IMR-90 (cell line): ENCODE data around the gene FHL2. TPM values are rescaled to one million over a fixed set of nuclear protein-coding genes. Genes with fewer than 3 reads are reported as not detected.

Source experiments
- ATAC-seq: fragments of 200-7000 bp; cut with Tn5 transposase; 2 replicates; pipeline ENCODE4 v1.9.1; 2020; ENCODE audit warnings: low read depth, mild to moderate bottlenecking, moderate library complexity
- BruUV-seq: library from RNA; stranded (reverse); fragments of 400-500 nt; replicated peaks from 2 replicates; lab custom pipeline; 2021; lab: Mats Ljungman, UMichigan
- CTCF ChIA-PET: fragments of 300-600 bp; formaldehyde crosslinking; extraction: SDS; loops from one replicate; lab custom pipeline; 2021; ENCODE audit warnings: antibody characterized with exemption; lab: Yijun Ruan, JAX
- POLR2A ChIA-PET: fragments of 300-600 bp; sonication (Branson Sonifier 250); formaldehyde crosslinking; loops from one replicate; lab custom pipeline; 2022; ENCODE audit warnings: antibody characterized with exemption; ENCODE audit not compliant: unreplicated experiment; lab: Charles Lee
- DNase-seq: peaks from one replicate; pipeline ENCODE4 v3.0.0; 2013
- H2AFZ ChIP-seq: replicated peaks from 2 replicates; pipeline ENCODE3; 2013; ENCODE audit warnings: low read length, mild to moderate bottlenecking; ENCODE audit not compliant: poor library complexity
- H2AK5ac ChIP-seq: 2 replicates; pipeline ENCODE4 v1.6.1; 2013; ENCODE audit warnings: low read depth, low read length, inconsistent platforms
- H2AK9ac ChIP-seq: replicated peaks from 2 replicates; pipeline ENCODE3; 2013; ENCODE audit warnings: mild to moderate bottlenecking, low read depth, low read length, moderate library complexity; ENCODE audit not compliant: poor library complexity
- H2BK120ac ChIP-seq: 2 replicates; pipeline ENCODE4 v1.6.1; 2013; ENCODE audit warnings: low read depth, low read length, inconsistent platforms
- H2BK15ac ChIP-seq: 3 replicates; pipeline ENCODE4 v1.6.1; 2013; ENCODE audit warnings: low read depth, low read length, inconsistent platforms
- H2BK20ac ChIP-seq: 2 replicates; pipeline ENCODE4 v1.6.1; 2013; ENCODE audit warnings: low read depth, mild to moderate bottlenecking, inconsistent platforms, low read length, moderate library complexity
- H2BK5ac ChIP-seq: 2 replicates; pipeline ENCODE4 v1.6.1; 2013; ENCODE audit warnings: mild to moderate bottlenecking, low read depth, low read length, inconsistent platforms; ENCODE audit not compliant: poor library complexity, severe bottlenecking
- H3K14ac ChIP-seq: replicated peaks from 2 replicates; pipeline ENCODE4 v1.6.1; 2013; ENCODE audit warnings: low read depth, low read length, inconsistent platforms
- H3K18ac ChIP-seq: 2 replicates; pipeline ENCODE4 v1.6.1; 2013; ENCODE audit warnings: low read depth, low read length, control low read depth
- H3K23ac ChIP-seq: 2 replicates; pipeline ENCODE4 v1.6.1; 2013; ENCODE audit warnings: low read depth, low read length, inconsistent platforms
- H3K27ac ChIP-seq: 2 replicates; pipeline ENCODE4 v1.5.1; 2013; ENCODE audit warnings: mild to moderate bottlenecking, control low read depth, low read length; ENCODE audit not compliant: insufficient read depth
- H3K27me3 ChIP-seq: 2 replicates; pipeline ENCODE4 v1.6.1; 2013; ENCODE audit warnings: low read length; ENCODE audit not compliant: control insufficient read depth, insufficient read depth
- H3K36me3 ChIP-seq: 2 replicates; pipeline ENCODE4 v1.6.1; 2013; ENCODE audit warnings: low read length, mixed read lengths; ENCODE audit not compliant: control insufficient read depth, insufficient read depth
- H3K4ac ChIP-seq: 2 replicates; pipeline ENCODE4 v1.6.1; 2013; ENCODE audit warnings: low read depth, low read length, inconsistent platforms
- H3K4me1 ChIP-seq: 2 replicates; pipeline ENCODE4 v1.6.1; 2013; ENCODE audit warnings: low read length, mixed read lengths; ENCODE audit not compliant: control insufficient read depth, insufficient read depth
- H3K4me2 ChIP-seq: 2 replicates; pipeline ENCODE4 v1.6.1; 2013; ENCODE audit warnings: low read depth, mild to moderate bottlenecking, control low read depth, low read length, moderate library complexity
- H3K4me3 ChIP-seq: 2 replicates; pipeline ENCODE4 v1.5.1; 2013; ENCODE audit warnings: low read depth, mild to moderate bottlenecking, control low read depth, low read length, moderate library complexity; ENCODE audit not compliant: insufficient read depth
- H3K56ac ChIP-seq: 2 replicates; pipeline ENCODE4 v1.6.1; 2013; ENCODE audit warnings: low read length, inconsistent platforms; ENCODE audit not compliant: insufficient read depth; ENCODE audit errors: extremely low read depth
- H3K79me1 ChIP-seq, 2 experiments: 2 replicates each; pipeline ENCODE4 v1.6.1; 2013; ENCODE audit warnings: low read length in 2 of 2, inconsistent platforms in 1 of 2, low read depth in 1 of 2
- H3K9ac ChIP-seq: 2 replicates; pipeline ENCODE4 v1.6.1; 2013; ENCODE audit warnings: low read depth, low read length, control low read depth
- H3K9me1 ChIP-seq: 2 replicates; pipeline ENCODE4 v1.6.1; 2013; ENCODE audit warnings: low read length, inconsistent platforms; ENCODE audit not compliant: insufficient read depth
- H3K9me3 ChIP-seq: 2 replicates; pipeline ENCODE4 v1.6.1; 2013; ENCODE audit warnings: low read length; ENCODE audit not compliant: control insufficient read depth, insufficient read depth
- H4K20me1 ChIP-seq: 2 replicates; pipeline ENCODE4 v1.6.1; 2013; ENCODE audit warnings: low read length, inconsistent platforms; ENCODE audit not compliant: insufficient read depth
- H4K5ac ChIP-seq: 2 replicates; pipeline ENCODE4 v1.6.1; 2013; ENCODE audit warnings: mild to moderate bottlenecking, low read depth, low read length, control low read depth
- H4K8ac ChIP-seq, 2 experiments: 2 replicates each; pipeline ENCODE4 v1.6.1; 2013; ENCODE audit warnings: low read depth in 2 of 2, low read length in 2 of 2, control low read depth in 1 of 2, inconsistent platforms in 1 of 2
- H4K91ac ChIP-seq: 2 replicates; pipeline ENCODE4 v1.6.1; 2013; ENCODE audit warnings: low read depth, low read length, inconsistent platforms; ENCODE audit not compliant: insufficient read depth
- CEBPB ChIP-seq: IDR thresholded peaks from 2 replicates; pipeline ENCODE4 v1.6.1; 2012; ENCODE audit warnings: low read depth, low read length, improper control_type of control experiment
- WGBS, 2 experiments: methylation state at CpG; one replicate each; pipeline versions ENCODE4 v1.1.5 to v1.1.7; 2013; ENCODE audit warnings: missing lambda C conversion rate in 2 of 2; ENCODE audit not compliant: insufficient read length in 1 of 2; ENCODE audit errors: extremely low coverage in 2 of 2; 5-methylcytosine and 5-hydroxymethylcytosine counted together
- dilution Hi-C: fragments of 300-500 bp; cut with HindIII; formaldehyde crosslinking; loops from one replicate; pipeline ENCODE4 v1.14.3; 2018; ENCODE audit warnings: low sequenced_read_pairs; ENCODE audit not compliant: unreplicated experiment
- in situ Hi-C: fragments of 300-500 bp; cut with MboI; formaldehyde crosslinking; loops from 3 replicates; pipeline ENCODE4 v1.14.3; 2019; ENCODE audit warnings: low sequenced_read_pairs, inconsistent platforms, mixed read lengths
- intact Hi-C: fragments of 100-400 bp; cut with micrococcal nuclease; formaldehyde crosslinking; loops from 2 replicates; pipeline ENCODE4 v1.10.0; 2022
- polyA plus RNA-seq, 3 experiments: library from polyadenylated mRNA; depleted of rRNA; stranded (reverse); fragments of >200 nt; gene quantifications; 2 replicates each; pipeline ENCODE4 v1.2.3, GENCODE V29; 2012; ENCODE audit warnings: low replicate concordance in 1 of 3
- total RNA-seq: library from RNA; depleted of rRNA; stranded (reverse); fragments of >200 nt; gene quantifications from 2 replicates; pipeline ENCODE4 v1.2.3, GENCODE V29; 2012

Gene FHL2
- total and polyA plus RNA-seq, 2 of the 4 experiments (the other 2 are of a cell fraction), result 464 to 550 TPM

- Histone ChIP-seq H3K4ac (peak overlapping the region; percentile 80), H3K9me3 (no peaks in the 10 kb centered on the region), H2AK9ac (no peak overlapping the region), H3K4me1 (peaks cover 64% of the 10 kb centered on the region), H3K79me1 (peaks cover 43 to 88% of the 10 kb centered on the region in 2 experiments), H3K56ac (0 out of 2 replicates have a peak overlapping the region, but pooled peaks have one; percentile 22), H2BK5ac (peak overlapping the region; percentile 97), H3K9me1 (peaks cover 56% of the 10 kb centered on the region), H3K23ac (peak overlapping the region; percentile 66), H2AFZ (no peak overlapping the region), H3K18ac (peak overlapping the region; percentile 93), H3K36me3 (peaks cover 76% of the 10 kb centered on the region), H3K4me3 (no peak overlapping the region), H3K4me2 (peak overlapping the region; percentile 15; the same call in 1 of the 2 replicates), H2BK15ac (peak overlapping the region; percentile 91; the same call in 2 of the 3 replicates), H4K5ac (peak overlapping the region; percentile 89), H2BK120ac (peak overlapping the region; percentile 72), H4K20me1 (peaks cover 55% of the 10 kb centered on the region), H4K8ac (peak overlapping the region; percentile 84 to 88), H4K91ac (peak overlapping the region; percentile 89), H3K27me3 (no peaks in the 10 kb centered on the region), H3K14ac (peak overlapping the region; percentile 20), H3K27ac (peak overlapping the region; percentile 93), H2AK5ac (peak overlapping the region; percentile 91), H2BK20ac (peak overlapping the region; percentile 73), H3K9ac (peak overlapping the region; percentile 34)
- in situ Hi-C loops (no loop called here), dilution Hi-C loops (no loop called here), intact Hi-C loops (no loop called here)
- ChIA-PET POLR2A (no interaction called here), CTCF (no interaction called here)
- WGBS, 2 experiments, result 100% methylated on average over 3 of the region's 11 CpGs; no CpG with 5 or more reads in 1 of the 2 experiments
- TF ChIP-seq CEBPB, result no peak
- ATAC-seq (no peak), DNase-seq (no peak)
- no TSS peak for BruUV-seq
These were observed 22.8 kb downstream of the FHL2 start for GRCh38 chr2:105376010-105376409.
